ENCODE measurements around the gene NISCH.
A peak's percentile ranks its signal among the peaks of the same experiment; 100 is the strongest.

NISCH gene

DNA sequence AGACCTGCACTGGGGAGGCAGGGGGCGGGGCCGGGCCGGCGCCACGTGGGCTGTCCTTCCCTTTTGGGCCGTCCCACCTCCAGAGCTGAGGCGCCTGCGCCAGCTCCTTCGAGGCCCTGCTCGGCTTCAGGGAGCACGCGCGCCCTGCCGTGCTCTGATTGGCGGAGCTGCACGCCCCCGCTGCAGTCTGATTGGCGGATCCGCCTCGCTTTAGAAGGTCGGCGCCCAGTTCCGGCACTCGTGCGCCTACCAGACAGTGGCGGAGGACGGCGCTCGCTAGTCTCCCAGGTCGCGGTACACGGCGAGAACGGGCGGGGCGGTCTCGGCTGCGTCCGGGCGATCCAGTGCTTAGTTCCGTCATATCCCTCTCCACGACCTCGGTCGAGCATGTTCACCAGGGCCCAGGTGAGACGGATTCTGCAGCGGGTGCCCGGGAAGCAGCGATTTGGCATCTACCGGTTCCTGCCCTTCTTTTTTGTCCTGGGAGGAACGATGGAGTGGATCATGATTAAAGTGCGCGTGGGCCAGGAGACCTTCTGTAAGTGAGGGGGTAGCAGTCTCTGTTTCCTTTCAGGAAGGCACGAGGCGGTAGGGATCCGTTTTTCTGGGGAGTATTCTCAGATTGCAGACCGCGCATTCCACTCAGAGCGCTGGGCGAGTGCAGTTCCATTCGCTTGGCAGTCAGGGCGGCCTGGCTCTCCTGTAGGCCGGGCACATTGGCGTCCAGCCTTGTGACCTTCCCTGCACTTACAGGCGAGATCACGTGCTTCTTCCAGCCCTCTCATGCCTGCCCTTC, 81.2 kb downstream of the NISCH start, which contains the start of gene UQCC5:
TSS of gene UQCC5 (plus strand) at position 237 of the 796 bp plus-strand sequence. CDS start at position 388, 151 bp downstream.
- DNase-seq (ENCODE audit: low read depth in 1 of 2, low spot score in 1 of 2), result peak; percentile 91 to 97

GRCh38 chr3:52537165-52537620, 81.8 kb downstream of the NISCH start:
- DNase-seq (ENCODE audit: low read depth in 1 of 2, low spot score in 1 of 2), result no peak

- DNase-seq (ENCODE audit: low read depth in 1 of 2, low spot score in 1 of 2), result no peak
Measured at GRCh38 chr3:52537726-52538421, 82.5 kb downstream of the NISCH start.

- DNase-seq (ENCODE audit: low read depth in 1 of 2, low spot score in 1 of 2), result no peak
Measured at GRCh38 chr3:52539010-52539653, 83.7 kb downstream of the NISCH start.

DNA sequence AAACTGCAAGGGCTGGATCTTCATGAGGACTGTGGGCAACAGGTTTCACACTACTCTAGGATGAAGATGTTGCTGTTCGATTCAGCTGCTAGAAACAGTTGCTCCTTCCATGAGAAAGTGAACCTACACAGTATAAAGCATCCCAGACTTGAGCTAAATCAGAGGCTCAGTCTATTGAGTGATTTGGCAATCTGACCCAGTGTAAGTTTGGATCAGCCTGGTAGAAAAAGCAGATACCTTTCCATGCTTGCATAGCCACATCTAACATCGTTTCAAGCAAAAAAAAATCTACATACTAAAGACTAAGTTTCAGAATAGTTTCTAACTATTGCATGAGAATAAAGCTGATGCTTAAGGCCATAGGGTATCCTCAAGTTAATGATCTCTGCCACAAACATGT, 85.6 kb downstream of the NISCH start:
- no peak for DNase-seq (ENCODE audit: low read depth in 1 of 2, low spot score in 1 of 2)
